H1 (cell line): ENCODE results near the gene ZMAT5. TPM values are rescaled to one million over a fixed set of nuclear protein-coding genes. Genes with fewer than 3 reads are reported as not detected.

Experiments used
- HDAC2 ChIP-seq, 2 experiments: fragments of 300-600 bp in 1 of 2; sonication (generic) in 1 of 2; IDR thresholded peaks; 2 replicates each; pipeline ENCODE4 v1.6.1; 2011 to 2012; ENCODE audit warnings: low read depth in 2 of 2, low read length in 2 of 2, mild to moderate bottlenecking in 2 of 2, moderate library complexity in 2 of 2, borderline replicate concordance in 1 of 2, inconsistent platforms in 1 of 2
- SP2 ChIP-seq: IDR thresholded peaks from 2 replicates; pipeline ENCODE4 v1.6.1; 2012; ENCODE audit warnings: mild to moderate bottlenecking, low read length, inconsistent platforms
- polyA plus RNA-seq, 7 experiments: library from polyadenylated mRNA; depleted of rRNA in 3 of 7; stranded (reverse) in 5 of 7; unstranded in 2 of 7; fragments of >200 nt in 5 of 7; fragments of 200-250 nt in 2 of 7; gene quantifications; 1 replicate in 5 of 7; 2 replicates in 1 of 7; 4 replicates in 1 of 7; pipeline versions ENCODE4 v1.2.1 to v1.2.3, GENCODE V29; 2011 to 2013; ENCODE audit warnings: missing spikeins in 2 of 7, mixed read lengths in 2 of 7
- total RNA-seq: library from RNA; stranded (reverse); fragmentation: NEBNext Ultra II Directional; extraction: Animal tissue kit (Norgen Biotek cat#: 25700); gene quantifications from 2 replicates; pipeline ENCODE4 v1.2.1, GENCODE V29; 2021

Gene ZMAT5
- total and polyA plus RNA-seq, 2 of the 8 experiments (the other 6 are each of a cell fraction or from before 2014, with no cell fraction given), result 14.0 to 38.3 TPM

DNA sequence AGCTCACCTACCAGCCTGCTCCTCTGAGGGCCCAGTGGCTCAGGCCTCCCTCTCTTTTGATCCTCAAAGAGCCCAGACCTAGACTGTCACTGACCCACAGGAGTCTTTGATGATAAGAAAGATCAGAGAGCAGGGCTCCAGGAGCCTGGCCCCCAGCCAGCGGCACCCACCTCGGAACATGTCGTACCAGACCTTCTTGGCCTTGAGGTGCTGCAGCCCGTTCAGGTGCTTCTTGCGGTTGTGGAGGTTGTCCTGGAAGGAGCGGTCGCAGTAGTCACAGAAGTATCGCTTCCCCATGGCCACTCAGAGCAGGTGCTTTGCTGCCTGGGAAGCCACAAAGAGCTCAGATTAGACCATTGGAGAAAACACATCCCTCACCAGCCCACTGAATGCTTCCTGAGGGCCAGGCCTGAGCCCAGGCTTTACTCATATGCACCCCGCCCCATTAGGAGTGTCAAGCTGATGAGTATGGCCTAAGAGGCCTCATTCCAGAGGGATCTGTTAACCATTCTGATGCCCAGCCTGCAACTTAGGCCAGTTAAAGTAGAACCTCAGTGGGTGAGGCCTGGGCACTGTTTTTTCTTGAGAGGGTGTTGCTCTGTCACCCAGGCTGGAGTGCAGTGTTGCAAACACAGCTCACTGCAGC, 18.4 kb downstream of the ZMAT5 start (continued):
- TF ChIP-seq SP2, result no peak
- no peak for TF ChIP-seq HDAC2 (IDR thresholded peaks at IDR 0.05; ENCODE audit: borderline replicate concordance in 1 of 2, low read depth in 2 of 2, low read length in 2 of 2)
